ENCODE results near the gene POU2F3.

The POU2F3 gene

GRCh38 chr11:120350637-120351036, 110.7 kb downstream of the POU2F3 start:
- DNase-seq: no peak

DNA sequence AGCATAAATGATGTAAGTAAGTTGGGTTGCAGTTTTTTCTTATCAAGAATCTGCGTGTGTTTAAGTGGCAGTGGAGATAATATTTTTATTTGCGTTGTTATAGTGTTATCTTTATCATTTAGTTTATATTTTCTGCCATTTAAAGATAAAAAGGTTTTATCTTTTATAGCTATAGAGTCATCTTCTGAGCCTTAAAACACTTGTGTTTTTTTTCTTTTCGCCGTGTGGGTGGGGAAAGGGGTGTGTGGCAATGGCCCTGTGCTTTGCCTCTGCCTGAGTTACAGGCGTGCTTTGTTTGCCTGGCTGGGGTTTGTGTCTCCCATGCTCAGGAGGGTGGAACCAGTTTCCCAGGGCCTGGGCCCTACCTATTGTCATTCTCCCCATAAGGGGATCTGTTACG, 112.5 kb downstream of the POU2F3 start:
- DNase-seq: no peak

DNA sequence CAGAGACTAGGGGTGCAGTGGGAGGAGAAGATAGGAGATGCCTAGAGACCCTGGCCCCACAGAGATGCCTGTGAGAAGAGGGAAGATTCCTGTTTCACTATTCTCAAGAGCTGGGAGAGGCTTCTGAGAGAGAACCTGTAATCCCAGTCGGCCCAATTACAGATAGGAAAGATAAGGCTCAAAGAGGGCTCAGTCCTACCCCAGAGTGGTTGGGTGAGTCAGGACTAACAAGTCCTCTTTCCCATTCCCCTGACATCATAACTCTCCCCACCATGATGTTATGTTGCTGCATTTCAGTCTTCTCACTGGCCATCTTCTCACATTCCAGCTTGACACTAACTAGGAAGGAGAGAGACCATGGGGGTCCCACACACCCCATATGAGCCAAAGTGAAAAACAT, 114.1 kb downstream of the POU2F3 start:
- no peak for DNase-seq

- no peak for DNase-seq
Observed at GRCh38 chr11:120354779-120355178, 114.8 kb downstream of the POU2F3 start.

DNA sequence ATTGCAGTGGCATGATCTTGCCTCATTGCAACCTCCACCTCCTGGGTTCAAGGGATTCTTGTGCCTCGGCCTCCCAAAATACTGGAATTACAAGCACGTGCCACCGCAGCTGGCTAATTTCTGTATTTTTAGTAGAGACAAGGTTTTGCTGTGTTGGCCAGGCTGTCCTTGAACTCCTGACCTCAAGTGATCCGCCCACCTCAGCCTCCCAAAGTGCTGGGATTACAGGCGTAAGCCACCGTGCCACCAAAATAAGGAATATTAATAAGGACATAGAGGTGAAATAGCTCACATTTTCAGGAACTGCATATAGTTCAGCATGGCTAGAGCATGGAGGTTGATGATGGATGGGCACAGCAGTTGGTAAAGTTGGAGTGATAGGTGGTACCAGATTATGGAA, 117.7 kb downstream of the POU2F3 start:
- no peak for DNase-seq

- no peak for DNase-seq
Observed at GRCh38 chr11:120358729-120359128, 118.8 kb downstream of the POU2F3 start.

- DNase-seq: no peak
Observed at GRCh38 chr11:120363436-120363835, 123.5 kb downstream of the POU2F3 start.

DNA sequence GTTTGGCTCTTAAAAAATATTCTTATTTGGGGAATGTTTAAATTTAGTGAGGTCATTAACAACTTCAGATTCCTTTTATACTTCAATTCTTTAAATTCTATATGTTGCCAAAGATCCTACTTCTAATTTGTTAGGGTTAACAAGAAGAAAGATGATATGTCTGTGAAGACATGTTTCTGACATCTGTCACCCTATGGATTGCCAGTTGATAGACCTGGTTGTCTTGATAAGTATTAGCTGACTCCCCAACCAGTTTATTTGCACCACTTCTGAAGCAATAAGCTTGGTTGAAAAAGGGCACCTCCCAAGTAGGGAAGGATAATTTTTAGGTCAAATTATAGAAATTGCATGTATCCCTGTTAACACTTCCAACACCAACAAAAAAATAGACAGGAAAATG, 125.6 kb downstream of the POU2F3 start:
- DNase-seq: no peak

Measured in CD4-positive, alpha-beta T cell treated with Interleukin-15 for 1 hour (primary cell).